BLaER1 (cell line): Measurements from ENCODE around the gene MAG.
"Not testable (repeated sequence)": the region's sequence is repeated elsewhere in the genome, so short reads cannot be mapped to it uniquely, and the experiment has no call there.

Source experiments
- H3K27ac ChIP-seq: shearing (Covaris generic); formaldehyde crosslinking; 2 replicates; pipeline ENCODE4 v1.8.1; 2022
- H3K27me3 ChIP-seq: shearing (Covaris generic); formaldehyde crosslinking; 2 replicates; pipeline ENCODE4 v1.8.1; 2022
- H3K36me3 ChIP-seq: shearing (Covaris generic); formaldehyde crosslinking; 2 replicates; pipeline ENCODE4 v1.8.1; 2022
- H3K4me1 ChIP-seq: shearing (Covaris generic); formaldehyde crosslinking; 2 replicates; pipeline ENCODE4 v1.8.1; 2022
- H3K4me2 ChIP-seq: shearing (Covaris generic); formaldehyde crosslinking; 2 replicates; pipeline ENCODE4 v1.8.1; 2022
- H3K4me3 ChIP-seq: shearing (Covaris generic); formaldehyde crosslinking; 2 replicates; pipeline ENCODE4 v1.8.1; 2022
- H3K9ac ChIP-seq: shearing (Covaris generic); formaldehyde crosslinking; 2 replicates; pipeline ENCODE4 v1.8.1; 2022
- H3K9me3 ChIP-seq: shearing (Covaris generic); formaldehyde crosslinking; 2 replicates; pipeline ENCODE4 v1.8.1; 2022
- H4K20me1 ChIP-seq: shearing (Covaris generic); formaldehyde crosslinking; 2 replicates; pipeline ENCODE4 v1.8.1; 2022
- Cebpa-rat ChIP-seq: shearing (Covaris generic); IDR thresholded peaks from 2 replicates; pipeline ENCODE4 v1.8.1; 2022

The MAG gene

GRCh38 chr19:35281303-35281702, 10.7 kb upstream of the MAG start:
- no peak overlapping the region for H3K9ac ChIP-seq
- H3K4me1 ChIP-seq, result peaks cover 43% of the 10 kb centered on the region
- H3K4me2 ChIP-seq, result peak overlapping the region; percentile 76; the same call in 1 of the 2 replicates
- H3K27me3 ChIP-seq, result no peaks in the 10 kb centered on the region
- H3K4me3 ChIP-seq, result no peak overlapping the region
- H3K27ac ChIP-seq, result peak overlapping the region; percentile 39; the same call in 1 of the 2 replicates
- H3K9me3 ChIP-seq, result no peaks in the 10 kb centered on the region
- no peak for TF ChIP-seq Cebpa-rat
- H4K20me1 ChIP-seq, result no peaks in the 10 kb centered on the region; the same call in 1 of the 2 replicates
- peaks cover 38% of the 10 kb centered on the region for H3K36me3 ChIP-seq

GRCh38 chr19:35284153-35285094, 7.5 kb upstream of the MAG start:
- H3K27ac ChIP-seq, result no peak overlapping the region
- H3K9ac ChIP-seq, result 0 out of 2 replicates have a peak overlapping the region, but pooled peaks have one; percentile 15
- no peaks in the 10 kb centered on the region for H3K27me3 ChIP-seq
- peaks cover 7% of the 10 kb centered on the region for H3K36me3 ChIP-seq
- H3K4me1 ChIP-seq, result peaks cover 64% of the 10 kb centered on the region
- no peak overlapping the region for H3K4me3 ChIP-seq
- H3K9me3 ChIP-seq, result no peaks in the 10 kb centered on the region
- H3K4me2 ChIP-seq, result peak overlapping the region; percentile 7; the same call in 1 of the 2 replicates
- no peak for TF ChIP-seq Cebpa-rat
- no peaks in the 10 kb centered on the region for H4K20me1 ChIP-seq

GRCh38 chr19:35285095-35285449, 6.9 kb upstream of the MAG start:
- H3K27me3 ChIP-seq, result no peaks in the 10 kb centered on the region
- 0 out of 2 replicates have a peak overlapping the region, but pooled peaks have one; percentile 15 for H3K9ac ChIP-seq
- no peaks in the 10 kb centered on the region for H4K20me1 ChIP-seq
- no peak overlapping the region for H3K4me3 ChIP-seq
- H3K9me3 ChIP-seq, result no peaks in the 10 kb centered on the region
- TF ChIP-seq Cebpa-rat, result no peak
- no peak overlapping the region for H3K27ac ChIP-seq
- peaks cover 57% of the 10 kb centered on the region for H3K4me1 ChIP-seq
- H3K36me3 ChIP-seq, result 0 out of 2 replicates have a peak, but pooled peaks cover under 1% of the 10 kb centered on the region
- peak overlapping the region; percentile 7; the same call in 1 of the 2 replicates for H3K4me2 ChIP-seq

- H3K4me3 ChIP-seq, H3K9me3 ChIP-seq, H3K27me3 ChIP-seq, H4K20me1 ChIP-seq, H3K27ac ChIP-seq, H3K36me3 ChIP-seq: not testable (repeated sequence)
- Histone ChIP-seq H3K9ac (0 out of 2 replicates have a peak overlapping the region, but pooled peaks have one; percentile 15), H3K4me1 (peaks cover 53% of the 10 kb centered on the region), H3K4me2 (peak overlapping the region; percentile 7; the same call in 1 of the 2 replicates)
Observed at GRCh38 chr19:35285465-35285864, 6.5 kb upstream of the MAG start.

GRCh38 chr19:35286101-35286500, 5.9 kb upstream of the MAG start:
- H3K9ac ChIP-seq, H3K4me2 ChIP-seq, H3K36me3 ChIP-seq, H3K9me3 ChIP-seq, H3K4me3 ChIP-seq, H3K27me3 ChIP-seq, H3K27ac ChIP-seq, H4K20me1 ChIP-seq: not testable (repeated sequence)
- peaks cover 50% of the 10 kb centered on the region for H3K4me1 ChIP-seq

- H3K9ac ChIP-seq, result no peak overlapping the region
- no peak for TF ChIP-seq Cebpa-rat
- no peaks in the 10 kb centered on the region for H3K36me3 ChIP-seq
- H4K20me1 ChIP-seq, result no peaks in the 10 kb centered on the region
- no peak overlapping the region for H3K27ac ChIP-seq
- peak overlapping the region; percentile 53 for H3K4me2 ChIP-seq
- no peaks in the 10 kb centered on the region for H3K27me3 ChIP-seq
- no peaks in the 10 kb centered on the region for H3K9me3 ChIP-seq
- H3K4me3 ChIP-seq, result no peak overlapping the region
- peaks cover 50% of the 10 kb centered on the region for H3K4me1 ChIP-seq
Observed at GRCh38 chr19:35287713-35288112, 4.2 kb upstream of the MAG start.

GRCh38 chr19:35288331-35288730, 3.6 kb upstream of the MAG start:
- Histone ChIP-seq H3K4me3 (no peak overlapping the region), H3K9me3 (no peaks in the 10 kb centered on the region), H3K27ac (no peak overlapping the region), H3K36me3 (no peaks in the 10 kb centered on the region), H3K4me1 (peaks cover 55% of the 10 kb centered on the region), H4K20me1 (no peaks in the 10 kb centered on the region), H3K9ac (no peak overlapping the region), H3K4me2 (peak overlapping the region; percentile 53; the same call in 1 of the 2 replicates), H3K27me3 (no peaks in the 10 kb centered on the region)
- no peak for TF ChIP-seq Cebpa-rat

GRCh38 chr19:35288906-35289305, 3.1 kb upstream of the MAG start:
- TF ChIP-seq Cebpa-rat, result no peak
- Histone ChIP-seq H3K4me3 (no peak overlapping the region), H3K27me3 (no peaks in the 10 kb centered on the region), H3K9ac (no peak overlapping the region), H4K20me1 (no peaks in the 10 kb centered on the region), H3K4me1 (peaks cover 61% of the 10 kb centered on the region), H3K9me3 (no peaks in the 10 kb centered on the region), H3K4me2 (no peak overlapping the region), H3K27ac (no peak overlapping the region), H3K36me3 (no peaks in the 10 kb centered on the region)

- Histone ChIP-seq H3K27me3 (no peaks in the 10 kb centered on the region), H3K27ac (no peak overlapping the region), H3K4me3 (no peak overlapping the region), H3K4me1 (peaks cover 70% of the 10 kb centered on the region), H3K4me2 (peak overlapping the region; percentile 77), H3K9ac (no peak overlapping the region), H4K20me1 (no peaks in the 10 kb centered on the region), H3K9me3 (no peaks in the 10 kb centered on the region), H3K36me3 (no peaks in the 10 kb centered on the region)
- no peak for TF ChIP-seq Cebpa-rat
Observed at GRCh38 chr19:35290381-35291127, 1.4 kb upstream of the MAG start.

- Histone ChIP-seq H3K4me2 (peak overlapping the region; percentile 77), H3K4me3 (no peak overlapping the region), H3K9me3 (no peaks in the 10 kb centered on the region), H3K4me1 (peaks cover 77% of the 10 kb centered on the region), H3K27me3 (no peaks in the 10 kb centered on the region), H3K27ac (no peak overlapping the region), H3K9ac (no peak overlapping the region), H4K20me1 (no peaks in the 10 kb centered on the region), H3K36me3 (no peaks in the 10 kb centered on the region)
- TF ChIP-seq Cebpa-rat, result no peak
Observed at GRCh38 chr19:35291259-35291658, 702 bp upstream of the MAG start.
